Fibroblast of skin of left quadriceps (primary cell): ENCODE data around the gene RCHY1.
"Not testable (repeated sequence)": the region's sequence is repeated elsewhere in the genome, so short reads cannot be mapped to it uniquely, and the experiment has no call there.

Experiments
- DNase-seq, 2 experiments: peaks; one replicate each; pipeline ENCODE4 v3.0.0-alpha.2; 2013; ENCODE audit warnings: low read depth in 2 of 2

RCHY1 gene

GRCh38 chr4:75514131-75514948 is at the start of gene RCHY1, which contains the start of gene THAP6:
Gene RCHY1 (minus strand): TSS chr4:75514403. CDS start chr4:75514286, 117 bp downstream.
Gene THAP6 (plus strand): TSS chr4:75514473. CDS start chr4:75515453, 980 bp downstream.
- peak; percentile 89 to 90 for DNase-seq

GRCh38 chr4:75561789-75562188 is 47.6 kb upstream of the RCHY1 start:
- no peak for DNase-seq

- no peak for DNase-seq
Measured at GRCh38 chr4:75557696-75558095, 43.5 kb upstream of the RCHY1 start.

- DNase-seq: peak in 1 of 2 experiments; percentile 16
Measured at GRCh38 chr4:75555294-75556164, 41.3 kb upstream of the RCHY1 start, which contains the start of gene ODAPH. Gene ODAPH (plus strand): TSS chr4:75556066. CDS start chr4:75556083, 17 bp downstream.

GRCh38 chr4:75552452-75552851 is 38.2 kb upstream of the RCHY1 start:
- no peak for DNase-seq

GRCh38 chr4:75549019-75549418 is 34.8 kb upstream of the RCHY1 start:
- no peak for DNase-seq

- no peak for DNase-seq
Measured at GRCh38 chr4:75547647-75548387, 33.6 kb upstream of the RCHY1 start.

GRCh38 chr4:75545526-75545925 is 31.3 kb upstream of the RCHY1 start:
- DNase-seq: peak in 1 of 2 experiments; percentile 11

GRCh38 chr4:75544870-75545269 is 30.7 kb upstream of the RCHY1 start:
- no peak for DNase-seq

GRCh38 chr4:75544220-75544619 is 30.0 kb upstream of the RCHY1 start:
- not testable (repeated sequence) for DNase-seq

GRCh38 chr4:75542824-75543223 is 28.6 kb upstream of the RCHY1 start:
- peak in 1 of 2 experiments; percentile 35 for DNase-seq

- DNase-seq: not testable (repeated sequence)
Measured at GRCh38 chr4:75537308-75537707, 23.1 kb upstream of the RCHY1 start.

GRCh38 chr4:75533926-75534325 is 19.7 kb upstream of the RCHY1 start:
- not testable (repeated sequence) for DNase-seq

- DNase-seq: not testable (repeated sequence)
Measured at GRCh38 chr4:75533339-75533887, 19.2 kb upstream of the RCHY1 start.

- not testable (repeated sequence) for DNase-seq
Measured at GRCh38 chr4:75531536-75532143, 17.4 kb upstream of the RCHY1 start.

GRCh38 chr4:75530556-75531322 is 16.5 kb upstream of the RCHY1 start:
- no peak for DNase-seq

GRCh38 chr4:75527482-75527881 is 13.3 kb upstream of the RCHY1 start:
- no peak for DNase-seq

GRCh38 chr4:75525910-75526309 is 11.7 kb upstream of the RCHY1 start:
- DNase-seq: no peak

GRCh38 chr4:75525086-75525485 is 10.9 kb upstream of the RCHY1 start:
- DNase-seq: no peak

- DNase-seq: not testable (repeated sequence)
Measured at GRCh38 chr4:75519452-75519851, 5.2 kb upstream of the RCHY1 start.
